ENCODE data around the gene CDH22.

Gene CDH22

DNA sequence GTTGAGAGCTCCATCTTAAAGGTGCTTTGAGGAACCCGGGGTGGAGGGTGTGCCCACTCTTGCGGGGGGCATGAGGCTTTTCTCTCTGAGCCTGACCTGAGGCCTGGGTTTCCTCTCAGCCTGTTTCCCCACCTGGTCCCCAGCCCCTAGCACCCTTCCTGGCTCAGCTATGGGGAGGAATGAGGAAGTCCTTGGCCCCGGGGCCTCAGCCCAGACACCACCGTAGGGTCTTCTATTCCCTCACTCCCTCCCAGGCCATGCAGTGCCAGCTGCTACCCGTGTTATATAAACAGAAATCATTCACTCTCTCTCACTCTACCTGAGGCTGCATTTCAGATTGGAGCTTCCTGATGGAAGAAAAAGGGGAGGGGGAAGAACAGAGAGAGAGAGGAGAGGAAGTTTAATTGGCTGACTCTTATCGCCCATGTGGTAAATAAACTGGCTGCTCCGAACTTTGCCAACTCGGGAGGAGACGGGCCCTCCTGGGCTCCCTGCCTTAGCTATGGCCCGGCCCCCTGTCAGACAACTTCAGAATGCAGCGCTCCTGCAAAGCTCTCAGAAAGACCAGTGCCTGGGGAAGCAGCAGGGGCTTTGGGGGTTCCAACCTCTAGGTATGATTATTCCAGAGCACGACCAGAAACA lies 2.8 kb downstream of the CDH22 start:
- Mint-ChIP-seq H3K27ac (no peak overlapping the region), H3K4me3 (no peak overlapping the region), H3K36me3 (no peaks in the 10 kb centered on the region), H3K27me3 (peaks cover 32% of the 10 kb centered on the region), H3K4me1 (peaks cover 10% of the 10 kb centered on the region), H3K9me3 (no peaks in the 10 kb centered on the region)
- ATAC-seq (ENCODE audit: low read depth), result no peak
- DNase-seq (ENCODE audit: low spot score in 2 of 2), result no peak

- DNase-seq (ENCODE audit: low spot score in 2 of 2), result no peak
- H3K4me3 Mint-ChIP-seq, result no peak overlapping the region
- H3K27me3 Mint-ChIP-seq, result peaks cover 30% of the 10 kb centered on the region
- no peaks in the 10 kb centered on the region for H3K36me3 Mint-ChIP-seq
- no peak for ATAC-seq (ENCODE audit: low read depth)
- H3K9me3 Mint-ChIP-seq, result no peaks in the 10 kb centered on the region
- no peak overlapping the region for H3K27ac Mint-ChIP-seq
- H3K4me1 Mint-ChIP-seq, result peaks cover 8% of the 10 kb centered on the region
Observed at GRCh38 chr20:46304852-46305251, 3.4 kb downstream of the CDH22 start.

- ATAC-seq (ENCODE audit: low read depth) (no peak), DNase-seq (ENCODE audit: low spot score in 2 of 2) (no peak)
- H3K36me3 Mint-ChIP-seq, result no peaks in the 10 kb centered on the region
- H3K9me3 Mint-ChIP-seq, result no peaks in the 10 kb centered on the region
- H3K4me3 Mint-ChIP-seq, result no peak overlapping the region
- peaks cover 26% of the 10 kb centered on the region for H3K27me3 Mint-ChIP-seq
- no peak overlapping the region for H3K27ac Mint-ChIP-seq
- H3K4me1 Mint-ChIP-seq, result peaks cover 5% of the 10 kb centered on the region
Observed at GRCh38 chr20:46304361-46304760, 3.9 kb downstream of the CDH22 start.

DNA sequence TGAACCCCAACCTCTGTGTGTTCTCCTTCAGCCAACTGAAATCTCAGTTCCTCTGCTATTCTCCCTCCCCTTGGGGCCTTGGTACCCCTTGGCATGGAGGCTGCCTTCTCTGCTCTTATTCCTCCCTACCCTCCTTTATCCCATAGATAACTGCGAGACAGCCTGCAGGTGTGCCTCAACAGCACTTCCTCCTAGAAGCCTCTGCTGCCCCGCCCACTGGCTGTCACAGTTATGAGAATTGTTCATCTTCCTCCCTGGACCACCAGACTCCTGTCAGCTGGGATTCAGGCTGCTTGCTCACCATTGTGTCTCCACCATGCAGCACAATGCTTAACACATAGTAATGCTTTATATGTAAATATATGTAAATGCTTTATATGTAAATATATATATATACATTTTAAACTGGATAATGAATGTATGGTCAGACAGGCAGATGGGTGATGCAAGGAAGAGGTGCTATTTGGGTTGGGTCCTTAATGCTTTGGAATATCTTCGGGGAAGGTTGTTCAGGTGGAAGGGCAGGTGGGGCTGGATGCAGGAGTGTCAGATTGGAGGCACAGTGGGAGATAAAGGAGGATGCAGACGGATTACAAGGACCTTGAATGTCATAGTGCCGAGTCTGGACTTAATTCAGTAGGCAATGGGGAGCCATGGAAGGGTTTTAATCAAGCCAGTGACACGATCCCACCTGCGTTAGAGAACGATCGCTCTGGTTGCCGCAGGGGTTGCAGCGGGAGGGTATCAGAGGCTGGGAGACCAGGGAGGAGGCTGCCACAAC lies 4.9 kb downstream of the CDH22 start:
- Mint-ChIP-seq H3K4me3 (no peak overlapping the region), H3K36me3 (no peaks in the 10 kb centered on the region), H3K27ac (no peak overlapping the region), H3K27me3 (peaks cover 32% of the 10 kb centered on the region), H3K4me1 (peaks cover 5% of the 10 kb centered on the region), H3K9me3 (no peaks in the 10 kb centered on the region)
- DNase-seq (ENCODE audit: low spot score in 2 of 2) (no peak), ATAC-seq (ENCODE audit: low read depth) (no peak)

- no peaks in the 10 kb centered on the region for H3K36me3 Mint-ChIP-seq
- no peak overlapping the region for H3K4me3 Mint-ChIP-seq
- no peak for ATAC-seq (ENCODE audit: low read depth)
- peaks cover 39% of the 10 kb centered on the region for H3K27me3 Mint-ChIP-seq
- H3K9me3 Mint-ChIP-seq, result no peaks in the 10 kb centered on the region
- H3K4me1 Mint-ChIP-seq, result peaks cover 5% of the 10 kb centered on the region
- no peak overlapping the region for H3K27ac Mint-ChIP-seq
- DNase-seq (ENCODE audit: low spot score in 2 of 2), result no peak
Observed at GRCh38 chr20:46302106-46302505, 6.2 kb downstream of the CDH22 start.

DNA sequence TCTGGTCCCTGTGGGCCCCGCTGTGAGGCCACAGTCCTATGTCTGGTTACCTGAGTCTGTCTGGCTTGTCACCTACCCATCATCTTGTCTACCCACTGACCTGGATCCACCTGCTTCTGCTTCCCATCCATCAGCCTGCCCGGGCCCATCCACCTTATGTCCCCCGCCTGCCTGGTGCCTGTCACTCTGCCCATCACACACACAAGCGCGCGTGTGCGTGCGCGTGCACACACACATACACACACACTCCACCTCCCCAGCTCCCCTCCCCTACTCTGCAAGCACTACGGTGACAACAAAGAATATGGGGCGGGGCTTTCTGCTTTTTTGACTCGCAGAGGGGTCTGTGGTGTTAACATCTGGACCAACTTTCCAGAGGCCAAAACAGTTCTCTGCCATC lies 8.0 kb downstream of the CDH22 start:
- no peaks in the 10 kb centered on the region for H3K36me3 Mint-ChIP-seq
- no peak overlapping the region for H3K4me3 Mint-ChIP-seq
- H3K27me3 Mint-ChIP-seq, result peaks cover 39% of the 10 kb centered on the region
- DNase-seq (ENCODE audit: low spot score in 2 of 2) (no peak), ATAC-seq (ENCODE audit: low read depth) (no peak)
- no peak overlapping the region for H3K27ac Mint-ChIP-seq
- no peaks in the 10 kb centered on the region for H3K9me3 Mint-ChIP-seq
- H3K4me1 Mint-ChIP-seq, result no peaks in the 10 kb centered on the region

- Mint-ChIP-seq H3K27ac (no peak overlapping the region), H3K27me3 (peaks cover 42% of the 10 kb centered on the region), H3K36me3 (no peaks in the 10 kb centered on the region), H3K9me3 (no peaks in the 10 kb centered on the region), H3K4me1 (no peaks in the 10 kb centered on the region), H3K4me3 (no peak overlapping the region)
- ATAC-seq (ENCODE audit: low read depth) (no peak), DNase-seq (ENCODE audit: low spot score in 2 of 2) (no peak)
Observed at GRCh38 chr20:46299078-46299477, 9.2 kb downstream of the CDH22 start.

DNA sequence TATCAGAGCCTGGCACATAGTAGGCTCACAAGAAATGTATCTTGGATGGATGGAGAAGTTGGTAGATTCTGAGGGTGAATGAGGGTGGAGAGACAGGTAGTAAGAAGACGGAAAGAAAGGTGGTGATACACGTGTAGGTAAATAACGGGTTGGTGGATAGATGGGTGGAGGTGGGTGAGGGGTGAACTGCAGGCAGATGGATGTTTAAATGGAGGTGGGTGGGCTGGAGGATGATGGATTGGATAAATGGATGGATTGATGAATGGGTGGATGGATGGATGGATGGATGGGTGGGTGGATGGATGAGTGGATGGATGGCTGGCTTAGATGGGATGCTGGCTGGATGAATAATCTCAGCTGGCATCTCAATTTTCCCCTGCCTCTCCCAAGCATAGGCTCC lies 9.9 kb downstream of the CDH22 start:
- ATAC-seq (ENCODE audit: low read depth) (no peak), DNase-seq (ENCODE audit: low spot score in 2 of 2) (no peak)
- Mint-ChIP-seq H3K4me3 (no peak overlapping the region), H3K4me1 (no peaks in the 10 kb centered on the region), H3K27ac (no peak overlapping the region), H3K36me3 (no peaks in the 10 kb centered on the region), H3K27me3 (peaks cover 35% of the 10 kb centered on the region), H3K9me3 (no peaks in the 10 kb centered on the region)

- no peak for ATAC-seq (ENCODE audit: low read depth)
- Mint-ChIP-seq H3K27me3 (peaks cover 37% of the 10 kb centered on the region), H3K4me3 (no peak overlapping the region), H3K4me1 (no peaks in the 10 kb centered on the region), H3K36me3 (no peaks in the 10 kb centered on the region), H3K27ac (no peak overlapping the region), H3K9me3 (no peaks in the 10 kb centered on the region)
- no peak for DNase-seq (ENCODE audit: low spot score in 2 of 2)
Observed at GRCh38 chr20:46296526-46297250, 11.6 kb downstream of the CDH22 start.

- Mint-ChIP-seq H3K4me3 (no peak overlapping the region), H3K4me1 (no peaks in the 10 kb centered on the region), H3K36me3 (no peaks in the 10 kb centered on the region), H3K27me3 (peaks cover 29% of the 10 kb centered on the region), H3K9me3 (no peaks in the 10 kb centered on the region), H3K27ac (no peak overlapping the region)
- ATAC-seq (ENCODE audit: low read depth) (no peak), DNase-seq (ENCODE audit: low spot score in 2 of 2) (no peak)
Observed at GRCh38 chr20:46293084-46293483, 15.2 kb downstream of the CDH22 start.

- Mint-ChIP-seq H3K27ac (no peak overlapping the region), H3K4me1 (no peaks in the 10 kb centered on the region), H3K27me3 (peaks cover 23% of the 10 kb centered on the region), H3K36me3 (no peaks in the 10 kb centered on the region), H3K9me3 (no peaks in the 10 kb centered on the region), H3K4me3 (no peak overlapping the region)
- ATAC-seq (ENCODE audit: low read depth), result no peak
- DNase-seq (ENCODE audit: low spot score in 2 of 2), result no peak
Observed at GRCh38 chr20:46291401-46291800, 16.9 kb downstream of the CDH22 start.

DNA sequence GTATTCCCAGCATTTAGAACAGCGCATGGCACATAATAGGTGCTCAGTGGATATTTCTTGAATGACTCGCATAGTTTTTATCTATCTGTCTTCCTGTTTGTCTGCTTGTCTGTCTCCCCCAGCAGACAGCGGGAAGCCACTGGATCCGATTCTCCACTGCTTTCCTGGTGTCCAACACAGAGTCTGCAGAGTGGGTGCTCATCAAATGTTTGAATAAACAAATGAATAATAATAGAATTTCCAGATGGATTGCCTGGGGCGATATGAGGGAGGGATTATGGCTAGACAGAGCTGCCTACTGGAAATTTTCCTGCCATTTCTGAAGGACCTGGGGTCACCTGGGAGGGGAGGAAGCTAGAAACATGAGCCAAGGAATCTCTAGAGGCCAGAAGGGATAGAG lies 18.9 kb downstream of the CDH22 start:
- no peaks in the 10 kb centered on the region for H3K9me3 Mint-ChIP-seq
- no peak overlapping the region for H3K4me3 Mint-ChIP-seq
- H3K4me1 Mint-ChIP-seq, result no peaks in the 10 kb centered on the region
- no peak overlapping the region for H3K27ac Mint-ChIP-seq
- ATAC-seq (ENCODE audit: low read depth), result no peak
- peaks cover 21% of the 10 kb centered on the region for H3K27me3 Mint-ChIP-seq
- DNase-seq (ENCODE audit: low spot score in 2 of 2), result no peak
- H3K36me3 Mint-ChIP-seq, result no peaks in the 10 kb centered on the region

- H3K4me1 Mint-ChIP-seq, result no peaks in the 10 kb centered on the region
- H3K4me3 Mint-ChIP-seq, result no peak overlapping the region
- no peak for DNase-seq (ENCODE audit: low spot score in 2 of 2)
- H3K36me3 Mint-ChIP-seq, result no peaks in the 10 kb centered on the region
- ATAC-seq (ENCODE audit: low read depth), result no peak
- no peaks in the 10 kb centered on the region for H3K9me3 Mint-ChIP-seq
- H3K27ac Mint-ChIP-seq, result no peak overlapping the region
- H3K27me3 Mint-ChIP-seq, result peaks cover 14% of the 10 kb centered on the region
Observed at GRCh38 chr20:46286977-46287376, 21.3 kb downstream of the CDH22 start.

DNA sequence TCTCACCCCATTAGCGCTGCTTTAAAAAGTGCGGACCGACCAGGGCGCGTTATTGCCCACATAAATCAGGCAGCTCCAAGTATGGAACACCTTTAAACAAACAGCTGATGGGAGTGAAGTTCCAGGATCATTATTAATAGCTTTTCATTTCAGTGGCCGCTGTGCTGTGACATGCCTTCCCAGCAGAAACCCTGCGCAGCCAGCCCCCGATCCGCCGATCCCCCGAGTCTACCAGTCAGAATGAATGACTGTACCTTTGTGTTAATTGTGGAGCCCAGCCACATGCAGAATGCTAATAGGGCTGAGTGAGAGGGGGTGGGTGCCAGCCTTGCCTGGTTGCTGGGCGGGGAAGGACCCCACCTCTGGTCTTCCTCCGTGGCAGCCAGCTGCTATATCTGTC lies 21.9 kb downstream of the CDH22 start:
- ATAC-seq (ENCODE audit: low read depth) (no peak), DNase-seq (ENCODE audit: low spot score in 2 of 2) (no peak)
- no peak overlapping the region for H3K4me3 Mint-ChIP-seq
- no peak overlapping the region for H3K27ac Mint-ChIP-seq
- peaks cover 10% of the 10 kb centered on the region for H3K27me3 Mint-ChIP-seq
- no peaks in the 10 kb centered on the region for H3K9me3 Mint-ChIP-seq
- H3K36me3 Mint-ChIP-seq, result no peaks in the 10 kb centered on the region
- no peaks in the 10 kb centered on the region for H3K4me1 Mint-ChIP-seq
